Activated naive CD4-positive, alpha-beta T cell treated with Interleukin-2 at 50 U/mL for 16 hours (primary cell): ENCODE results near the gene SEMA3D.

Experiments used
- DNase-seq: peaks from one replicate; pipeline ENCODE4 v3.0.0-alpha.2; 2020

SEMA3D gene

DNA sequence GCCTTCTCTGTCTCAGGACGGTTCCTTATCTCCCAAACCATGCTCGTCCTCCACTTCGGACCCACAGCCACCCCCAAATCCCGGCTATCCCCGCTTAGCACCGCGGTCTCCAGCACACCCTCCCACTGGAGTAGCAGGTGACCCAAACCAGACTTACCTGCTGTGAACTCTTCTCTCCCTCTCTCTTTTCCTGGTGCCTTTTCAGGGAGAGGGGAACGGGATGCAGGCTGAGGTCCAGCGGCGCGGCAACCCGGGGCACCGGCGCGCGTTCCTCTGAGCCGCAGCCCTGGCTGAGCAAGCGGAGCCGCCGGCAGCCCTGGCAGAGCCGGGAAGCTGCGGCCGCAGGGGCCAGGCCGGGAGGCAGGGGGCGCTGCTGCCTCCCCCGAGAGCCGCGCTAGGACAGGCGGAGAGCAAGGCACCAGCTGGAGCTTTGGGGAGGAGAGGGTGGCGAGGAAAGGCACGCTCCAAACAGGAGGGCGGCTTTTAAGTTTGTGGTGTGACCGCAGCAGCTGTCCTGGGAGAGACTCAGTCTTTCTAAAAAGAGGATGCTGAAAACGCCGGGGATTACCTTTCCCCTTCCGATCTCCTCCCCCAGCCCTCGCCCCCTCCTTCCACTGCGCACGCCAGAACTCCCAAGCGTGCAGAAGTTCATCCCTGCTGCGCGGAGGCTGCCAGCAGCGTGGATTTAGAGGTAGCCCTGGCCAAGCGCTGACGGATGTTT is at the start of gene SEMA3D:
SEMA3D (minus strand) TSS at position 536 of the 721 bp plus-strand sequence. CDS start 65,165 bp downstream, outside the sequence.
- DNase-seq: no peak

GRCh38 chr7:85234730-85235129 is 47.9 kb upstream of the SEMA3D start:
- DNase-seq: no peak

DNA sequence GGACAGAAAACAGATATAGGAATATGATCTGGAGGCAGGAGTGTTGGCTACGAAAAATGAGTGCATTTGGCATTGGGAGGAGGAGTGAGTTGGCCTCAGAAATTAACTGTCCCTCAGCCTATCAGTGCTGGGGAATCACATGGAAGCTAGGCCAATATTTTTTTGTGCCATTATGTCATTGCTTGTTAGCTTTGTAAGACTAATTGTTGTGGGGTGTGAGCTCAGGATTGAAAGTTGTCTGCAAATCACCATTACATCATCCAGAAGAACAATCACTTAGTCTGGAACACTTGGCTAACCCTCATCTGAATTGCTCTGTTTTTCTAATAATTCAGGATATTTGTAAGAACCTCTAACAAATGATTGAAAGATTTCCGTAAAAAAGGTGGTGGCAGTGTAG is 45.2 kb upstream of the SEMA3D start:
- no peak for DNase-seq

- no peak for DNase-seq
These were observed 43.8 kb upstream of the SEMA3D start for GRCh38 chr7:85230623-85231022.

- DNase-seq: no peak
These were observed 42.7 kb upstream of the SEMA3D start for GRCh38 chr7:85229544-85229943.

GRCh38 chr7:85226361-85227085 is 39.7 kb upstream of the SEMA3D start:
- no peak for DNase-seq

DNA sequence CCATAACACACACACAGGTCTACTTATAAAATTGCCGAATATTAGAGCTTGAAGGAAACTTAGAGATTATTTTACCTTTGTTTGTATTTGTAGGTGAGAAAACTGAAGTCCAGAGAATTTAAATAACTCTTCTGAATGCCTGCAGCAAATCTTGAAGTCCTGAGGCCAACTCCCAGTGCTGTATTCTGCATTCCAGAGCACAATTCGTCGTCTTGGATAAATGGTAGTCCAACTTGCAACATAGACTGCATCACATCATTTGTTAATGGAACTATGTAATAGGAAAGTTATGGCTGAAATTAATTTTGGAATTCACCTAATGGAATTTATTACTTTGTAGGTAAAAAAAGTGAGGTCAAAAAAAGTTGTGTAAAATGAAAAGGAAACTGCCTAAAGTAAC is 37.3 kb upstream of the SEMA3D start:
- no peak for DNase-seq

DNA sequence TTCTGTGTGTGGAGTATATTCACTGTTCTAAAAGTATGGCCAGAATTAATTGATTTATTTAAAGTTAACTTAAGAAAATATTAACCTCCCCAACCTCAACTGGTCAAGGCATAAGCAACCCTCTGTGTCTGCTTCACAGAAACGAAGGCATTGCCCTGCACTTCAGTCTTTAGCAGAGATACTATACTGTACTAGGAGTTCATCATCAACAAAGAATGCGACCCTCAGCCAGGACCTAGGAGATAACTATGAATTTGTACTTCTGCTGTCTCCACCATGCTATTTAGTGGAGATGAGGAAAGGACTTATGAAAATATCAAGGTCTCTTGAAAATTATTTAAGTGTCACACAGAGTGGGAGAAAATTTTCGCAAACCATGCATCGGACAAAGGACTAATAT is 35.7 kb upstream of the SEMA3D start:
- no peak for DNase-seq

DNA sequence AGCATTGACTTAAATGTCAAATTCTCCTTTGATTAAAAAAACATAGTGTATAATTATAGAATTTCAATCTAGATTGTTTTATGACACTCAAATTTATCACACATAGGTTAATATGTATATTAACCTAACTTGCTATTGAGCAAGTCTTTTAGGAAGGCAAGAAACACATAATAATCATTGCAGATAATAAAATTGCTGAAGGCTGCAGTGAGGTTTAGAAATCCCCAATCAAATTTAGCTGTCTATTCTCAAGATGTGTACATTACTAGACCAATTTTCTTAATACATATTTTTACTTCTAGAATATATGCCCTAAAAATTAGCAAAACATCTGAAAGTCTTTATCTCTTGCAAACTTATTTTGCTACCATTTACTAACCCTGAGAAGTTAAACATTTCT is 34.9 kb upstream of the SEMA3D start:
- no peak for DNase-seq

DNA sequence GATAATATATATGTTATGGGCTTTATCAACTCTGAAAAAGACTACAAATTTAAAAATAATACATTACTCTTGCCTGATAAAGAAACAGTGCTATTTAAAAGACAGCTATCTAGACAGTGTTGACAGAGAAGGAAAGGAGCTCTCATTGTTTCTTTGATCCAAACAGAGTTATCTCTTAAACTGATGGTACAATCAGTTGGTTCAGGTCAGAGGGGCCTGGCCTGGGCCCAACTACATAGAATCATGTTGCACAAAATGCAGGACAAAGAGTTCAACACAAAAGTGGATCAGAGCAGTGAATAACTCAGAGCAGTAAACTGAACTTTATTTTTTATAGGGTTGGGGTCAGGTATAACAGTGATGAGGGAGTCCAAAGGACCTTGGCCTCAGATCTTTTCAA is 33.8 kb upstream of the SEMA3D start:
- no peak for DNase-seq

DNA sequence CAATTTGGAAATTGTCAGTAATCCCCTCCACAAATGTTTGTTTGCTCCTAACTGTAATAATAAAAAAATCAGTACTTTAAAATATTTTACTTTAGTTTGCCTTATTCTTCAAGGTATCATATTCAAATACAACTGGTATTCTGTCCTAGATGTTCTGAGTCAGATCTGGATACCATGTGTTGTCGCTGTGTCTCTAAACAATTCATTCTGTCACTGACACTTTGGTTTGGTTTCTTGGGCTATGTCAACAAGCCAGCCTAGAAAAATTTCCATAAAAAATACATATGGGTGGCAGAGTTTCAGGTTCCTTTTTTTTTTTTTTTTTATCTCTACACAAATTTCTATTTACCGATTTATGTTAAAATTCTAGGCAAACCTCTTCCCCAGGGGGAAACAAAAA is 33.2 kb upstream of the SEMA3D start:
- DNase-seq: no peak

DNA sequence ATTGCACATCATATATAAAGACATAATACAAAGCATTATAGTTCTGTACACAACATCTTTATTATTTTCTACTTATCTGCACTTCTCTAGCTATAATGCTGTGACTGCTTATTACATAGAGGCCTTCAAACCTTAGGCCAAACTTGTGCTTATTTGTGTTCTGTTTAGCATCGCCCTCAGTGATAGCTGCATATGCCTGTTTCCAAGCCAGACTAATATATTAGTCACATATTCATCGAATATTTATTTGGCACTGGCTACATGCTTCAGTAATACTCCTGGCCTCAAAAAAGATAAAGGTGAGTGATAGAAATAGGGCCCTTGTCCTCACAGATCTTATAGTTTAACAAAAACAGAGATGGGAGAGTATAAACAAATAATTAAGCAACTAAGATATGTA is 30.2 kb upstream of the SEMA3D start:
- DNase-seq: no peak

- no peak for DNase-seq
These were observed 28.2 kb upstream of the SEMA3D start for GRCh38 chr7:85215098-85215497.

- DNase-seq: no peak
These were observed 26.6 kb upstream of the SEMA3D start for GRCh38 chr7:85213500-85213899.

GRCh38 chr7:85205754-85206153 is 18.9 kb upstream of the SEMA3D start:
- no peak for DNase-seq

DNA sequence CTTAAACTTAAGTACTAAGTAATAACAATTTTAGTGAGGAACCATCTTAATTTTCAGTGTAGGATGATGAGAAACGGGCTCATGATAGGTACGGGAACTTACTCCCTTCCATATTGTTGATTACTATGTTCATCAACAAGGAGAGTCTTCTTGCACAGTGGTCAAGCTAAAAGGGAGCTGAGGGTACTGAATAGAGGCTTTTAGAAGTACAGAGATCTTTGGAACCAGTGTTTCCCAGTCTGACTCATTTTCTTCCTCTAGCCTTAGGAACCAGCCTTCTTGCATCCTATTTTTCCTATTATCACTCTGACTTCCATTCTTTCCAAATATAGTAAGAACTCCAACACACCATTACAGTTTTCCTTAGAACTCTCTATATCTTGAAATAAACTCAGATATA is 17.6 kb upstream of the SEMA3D start:
- no peak for DNase-seq

- DNase-seq: no peak
These were observed 17.2 kb upstream of the SEMA3D start for GRCh38 chr7:85204061-85204460.

GRCh38 chr7:85201209-85201608 is 14.4 kb upstream of the SEMA3D start:
- DNase-seq: no peak

DNA sequence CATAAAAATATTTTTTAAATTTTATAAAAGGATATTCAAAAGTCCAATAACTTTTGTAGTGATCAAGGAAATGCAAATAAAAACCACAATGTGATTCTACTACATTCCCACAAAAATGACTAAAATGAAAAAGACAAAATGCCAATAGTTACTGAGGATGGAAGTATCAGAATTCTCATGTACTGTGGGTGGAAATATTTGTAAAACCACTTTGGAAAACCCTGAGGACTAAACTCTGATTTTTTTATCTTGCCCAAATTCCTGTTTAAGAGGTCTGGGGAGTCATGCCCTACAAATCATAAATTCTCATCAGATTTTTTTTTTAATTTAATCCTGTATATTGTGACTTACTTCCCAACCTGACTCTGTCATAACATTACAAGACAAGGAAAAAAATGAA is 9.8 kb upstream of the SEMA3D start:
- no peak for DNase-seq

DNA sequence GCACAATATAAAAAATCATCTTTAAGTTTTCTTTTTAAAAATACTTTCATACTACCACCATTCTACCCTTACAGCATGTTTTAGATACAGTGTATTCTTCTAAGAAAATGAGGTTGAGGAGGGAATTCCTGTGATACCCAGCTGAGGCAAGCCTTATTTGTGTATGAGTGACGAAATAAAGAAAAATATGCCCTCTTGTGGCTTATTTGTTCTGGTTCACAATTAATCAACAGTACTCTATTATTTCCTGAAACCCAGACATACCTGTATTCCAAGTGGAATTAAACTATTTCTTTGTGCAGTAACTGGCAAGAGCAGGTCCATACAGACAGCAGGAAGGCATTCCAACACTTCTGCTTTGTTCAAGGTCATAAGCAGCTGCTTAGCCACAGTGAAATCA is 4.5 kb upstream of the SEMA3D start:
- DNase-seq: no peak

DNA sequence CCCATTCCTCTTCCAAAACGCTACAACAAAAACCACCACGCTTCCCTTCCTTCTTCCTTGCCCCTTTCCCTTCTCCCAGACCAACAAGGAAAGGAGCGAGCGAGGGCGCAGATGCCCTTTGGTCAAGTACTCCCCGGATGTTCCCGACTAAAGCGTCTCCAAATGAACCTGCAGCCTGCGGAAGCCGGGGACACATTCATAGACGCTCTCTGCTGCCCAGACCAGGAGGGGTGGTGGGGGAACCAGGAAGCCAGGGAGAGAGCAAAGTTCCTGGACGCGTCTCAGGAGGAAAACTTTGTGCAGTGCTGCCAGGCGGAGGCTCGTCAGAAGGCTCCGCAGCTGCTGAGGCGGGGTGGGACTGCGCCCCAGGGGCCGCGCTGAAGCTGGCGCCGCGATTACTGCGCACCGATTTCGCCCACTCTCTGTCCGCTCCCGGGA is 754 bp downstream of the SEMA3D start:
- no peak for DNase-seq

DNA sequence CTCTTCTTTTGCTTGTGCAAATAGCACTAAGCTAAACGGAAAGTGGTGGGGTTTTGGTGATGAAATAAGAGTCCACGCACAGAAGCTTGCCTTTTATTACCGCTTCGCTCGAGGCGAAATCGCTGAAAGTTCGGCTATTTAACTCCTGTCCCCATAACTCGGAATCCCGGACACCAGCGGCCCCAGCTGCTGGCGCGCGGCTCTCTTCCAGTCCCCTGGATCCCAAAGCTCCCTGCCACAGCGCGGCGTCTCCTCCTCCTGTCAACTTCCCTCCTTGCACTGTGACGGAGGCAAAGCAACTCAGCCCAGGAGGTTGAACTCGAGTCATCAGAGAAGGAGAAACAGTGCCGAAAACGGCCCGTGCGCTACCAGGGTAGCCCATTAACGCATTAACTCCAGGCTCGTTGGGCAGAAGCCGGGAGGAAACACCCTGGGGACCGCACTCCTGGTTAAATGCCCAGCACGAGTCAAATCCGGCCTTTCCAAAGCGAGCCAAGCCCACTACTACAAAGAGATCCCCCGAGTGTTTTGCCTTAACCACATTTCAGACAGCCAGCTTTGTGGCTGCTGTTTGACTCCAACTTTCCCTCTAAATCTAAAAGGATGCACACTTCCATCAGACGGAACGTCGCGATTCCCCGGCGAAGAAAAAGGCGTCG is 1.3 kb downstream of the SEMA3D start:
- DNase-seq: no peak

- no peak for DNase-seq
These were observed 2.0 kb downstream of the SEMA3D start for GRCh38 chr7:85184599-85185423.
